GM23338 (cell line): ENCODE measurements around the gene KRIT1.

ENCODE experiments used
- CREB1 ChIP-seq: fragments of 250-450 bp; sonication (Bioruptor Pico); IDR thresholded peaks from 2 replicates; pipeline ENCODE4 v1.5.0; 2020; ENCODE audit warnings: low read depth, mild to moderate bottlenecking, moderate library complexity
- POLR2AphosphoS5 ChIP-seq: IDR thresholded peaks from 2 replicates; pipeline ENCODE4 v1.6.1; 2016; ENCODE audit warnings: antibody characterized with exemption, low read depth
- TF ChIP-seq, protein P1 (sequence below), 2 experiments: fragments of 200-600 bp in 1 of 2; sonication (generic) in 1 of 2; conservative IDR thresholded peaks; 2 replicates each; pipeline versions ENCODE4 v1.5.1 to v1.6.1; 2016 to 2017; ENCODE audit warnings: antibody characterized with exemption in 2 of 2, low read depth in 2 of 2, mild to moderate bottlenecking in 2 of 2, moderate library complexity in 1 of 2

DNA sequence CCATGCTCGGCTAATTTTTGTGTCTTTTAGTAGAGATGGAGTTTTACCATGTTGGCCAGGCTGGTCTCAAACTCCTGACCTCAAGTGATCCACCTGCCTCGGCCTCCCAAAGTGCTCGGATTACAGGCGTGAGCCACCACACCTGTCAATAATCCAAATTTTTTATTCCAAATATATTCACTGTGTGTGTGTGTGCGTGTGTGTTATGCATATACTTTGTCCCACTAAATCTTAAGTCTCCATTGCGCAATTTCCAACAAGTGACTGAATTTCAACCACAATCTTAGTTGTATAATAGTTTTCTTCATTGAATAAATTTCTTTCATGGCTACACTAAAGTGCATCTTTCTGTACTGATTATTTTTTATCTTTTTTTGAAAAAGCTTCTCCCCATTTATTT is 2.7 kb downstream of the KRIT1 start:
- TF ChIP-seq, protein P1, sequence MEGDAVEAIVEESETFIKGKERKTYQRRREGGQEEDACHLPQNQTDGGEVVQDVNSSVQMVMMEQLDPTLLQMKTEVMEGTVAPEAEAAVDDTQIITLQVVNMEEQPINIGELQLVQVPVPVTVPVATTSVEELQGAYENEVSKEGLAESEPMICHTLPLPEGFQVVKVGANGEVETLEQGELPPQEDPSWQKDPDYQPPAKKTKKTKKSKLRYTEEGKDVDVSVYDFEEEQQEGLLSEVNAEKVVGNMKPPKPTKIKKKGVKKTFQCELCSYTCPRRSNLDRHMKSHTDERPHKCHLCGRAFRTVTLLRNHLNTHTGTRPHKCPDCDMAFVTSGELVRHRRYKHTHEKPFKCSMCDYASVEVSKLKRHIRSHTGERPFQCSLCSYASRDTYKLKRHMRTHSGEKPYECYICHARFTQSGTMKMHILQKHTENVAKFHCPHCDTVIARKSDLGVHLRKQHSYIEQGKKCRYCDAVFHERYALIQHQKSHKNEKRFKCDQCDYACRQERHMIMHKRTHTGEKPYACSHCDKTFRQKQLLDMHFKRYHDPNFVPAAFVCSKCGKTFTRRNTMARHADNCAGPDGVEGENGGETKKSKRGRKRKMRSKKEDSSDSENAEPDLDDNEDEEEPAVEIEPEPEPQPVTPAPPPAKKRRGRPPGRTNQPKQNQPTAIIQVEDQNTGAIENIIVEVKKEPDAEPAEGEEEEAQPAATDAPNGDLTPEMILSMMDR (conservative IDR thresholded peaks at IDR 0.05; ENCODE audit: low read depth in 2 of 2): no peak
- no peak for TF ChIP-seq POLR2AphosphoS5
- no peak for TF ChIP-seq CREB1
